ENCODE measurements around the gene COL10A1.

COL10A1 gene

DNA sequence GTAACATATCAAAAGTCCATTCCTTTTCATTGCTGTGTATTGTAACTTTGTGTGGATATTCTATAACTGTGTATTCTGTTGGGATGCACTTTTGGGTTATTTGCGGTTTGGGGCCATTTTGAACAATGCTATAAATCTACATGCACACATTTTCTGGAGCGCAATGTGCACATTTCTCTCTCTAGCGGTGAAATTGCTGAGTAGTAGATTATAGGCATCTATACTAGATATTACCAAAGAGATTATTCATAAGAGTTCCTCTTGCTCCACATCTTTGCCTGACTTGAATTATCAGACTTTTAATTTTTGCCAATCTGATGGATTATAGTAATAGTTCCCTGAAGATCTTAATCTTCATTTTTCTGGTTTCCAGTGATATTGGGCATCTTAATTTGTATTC is 47.0 kb downstream of the COL10A1 start:
- no peak overlapping the region for H3K27ac ChIP-seq (ENCODE audit: extremely low read depth, low read depth, low read length)
- no peaks in the 10 kb centered on the region for H3K36me3 ChIP-seq (ENCODE audit: control insufficient read depth in 2 of 2, insufficient read depth in 1 of 2, low read length in 2 of 2)
- no peak overlapping the region for H3K4me3 ChIP-seq (ENCODE audit: low read depth, low read length)
- ChIA-PET POLR2A (interaction anchor here (0.9 kb wide), 1 partner anchor 21 kb away, joined by 3 read pairs; the partner anchor contains the start of gene NT5DC1), CTCF (interaction anchor here (1.3 to 2.0 kb wide), 2 partner anchors 18 to 68 kb away, joined by 5 to 6 read pairs; partner anchors contain the start of gene FRK)
- TF ChIP-seq ZNF157 (tag by site-specific recombination; IDR thresholded peaks at IDR 0.05) = no peak
- TF ChIP-seq RBAK (tag by site-specific recombination; IDR thresholded peaks at IDR 0.05) = no peak
- TF ChIP-seq ZNF585B (tag by site-specific recombination; IDR thresholded peaks at IDR 0.05) = no peak
- TF ChIP-seq, protein P1, sequence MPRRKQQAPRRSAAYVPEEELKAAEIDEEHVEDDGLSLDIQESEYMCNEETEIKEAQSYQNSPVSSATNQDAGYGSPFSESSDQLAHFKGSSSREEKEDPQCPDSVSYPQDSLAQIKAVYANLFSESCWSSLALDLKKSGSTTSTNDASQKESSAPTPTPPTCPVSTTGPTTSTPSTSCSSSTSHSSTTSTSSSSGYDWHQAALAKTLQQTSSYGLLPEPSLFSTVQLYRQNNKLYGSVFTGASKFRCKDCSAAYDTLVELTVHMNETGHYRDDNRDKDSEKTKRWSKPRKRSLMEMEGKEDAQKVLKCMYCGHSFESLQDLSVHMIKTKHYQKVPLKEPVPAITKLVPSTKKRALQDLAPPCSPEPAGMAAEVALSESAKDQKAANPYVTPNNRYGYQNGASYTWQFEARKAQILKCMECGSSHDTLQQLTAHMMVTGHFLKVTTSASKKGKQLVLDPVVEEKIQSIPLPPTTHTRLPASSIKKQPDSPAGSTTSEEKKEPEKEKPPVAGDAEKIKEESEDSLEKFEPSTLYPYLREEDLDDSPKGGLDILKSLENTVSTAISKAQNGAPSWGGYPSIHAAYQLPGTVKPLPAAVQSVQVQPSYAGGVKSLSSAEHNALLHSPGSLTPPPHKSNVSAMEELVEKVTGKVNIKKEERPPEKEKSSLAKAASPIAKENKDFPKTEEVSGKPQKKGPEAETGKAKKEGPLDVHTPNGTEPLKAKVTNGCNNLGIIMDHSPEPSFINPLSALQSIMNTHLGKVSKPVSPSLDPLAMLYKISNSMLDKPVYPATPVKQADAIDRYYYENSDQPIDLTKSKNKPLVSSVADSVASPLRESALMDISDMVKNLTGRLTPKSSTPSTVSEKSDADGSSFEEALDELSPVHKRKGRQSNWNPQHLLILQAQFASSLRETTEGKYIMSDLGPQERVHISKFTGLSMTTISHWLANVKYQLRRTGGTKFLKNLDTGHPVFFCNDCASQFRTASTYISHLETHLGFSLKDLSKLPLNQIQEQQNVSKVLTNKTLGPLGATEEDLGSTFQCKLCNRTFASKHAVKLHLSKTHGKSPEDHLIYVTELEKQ (tag by site-specific recombination; IDR thresholded peaks at IDR 0.05; ENCODE audit: borderline replicate concordance) = no peak
- no peak for TF ChIP-seq KLF1 (tag by site-specific recombination; IDR thresholded peaks at IDR 0.05)
- TF ChIP-seq ZNF791 (tag by site-specific recombination; IDR thresholded peaks at IDR 0.05) = no peak
- TF ChIP-seq ZFP37 (tag by site-specific recombination; IDR thresholded peaks at IDR 0.05) = no peak
- no peak for TF ChIP-seq ZFP3 (tag by site-specific recombination; IDR thresholded peaks at IDR 0.05; ENCODE audit: low read depth)
- no peak for TF ChIP-seq ZNF239 (tag by site-specific recombination; IDR thresholded peaks at IDR 0.05)
- no peak for TF ChIP-seq ZBTB17 (tag by site-specific recombination; IDR thresholded peaks at IDR 0.05)
- no peak for TF ChIP-seq ZNF48 (tag by site-specific recombination; IDR thresholded peaks at IDR 0.05)
- no peak for TF ChIP-seq ZNF404 (tag by site-specific recombination; IDR thresholded peaks at IDR 0.05)
- TF ChIP-seq ZSCAN16 (tag by site-specific recombination; IDR thresholded peaks at IDR 0.05) = no peak
- no peak for TF ChIP-seq ZNF341 (tag by site-specific recombination; IDR thresholded peaks at IDR 0.05; ENCODE audit: low read depth)
- TF ChIP-seq, protein P2, sequence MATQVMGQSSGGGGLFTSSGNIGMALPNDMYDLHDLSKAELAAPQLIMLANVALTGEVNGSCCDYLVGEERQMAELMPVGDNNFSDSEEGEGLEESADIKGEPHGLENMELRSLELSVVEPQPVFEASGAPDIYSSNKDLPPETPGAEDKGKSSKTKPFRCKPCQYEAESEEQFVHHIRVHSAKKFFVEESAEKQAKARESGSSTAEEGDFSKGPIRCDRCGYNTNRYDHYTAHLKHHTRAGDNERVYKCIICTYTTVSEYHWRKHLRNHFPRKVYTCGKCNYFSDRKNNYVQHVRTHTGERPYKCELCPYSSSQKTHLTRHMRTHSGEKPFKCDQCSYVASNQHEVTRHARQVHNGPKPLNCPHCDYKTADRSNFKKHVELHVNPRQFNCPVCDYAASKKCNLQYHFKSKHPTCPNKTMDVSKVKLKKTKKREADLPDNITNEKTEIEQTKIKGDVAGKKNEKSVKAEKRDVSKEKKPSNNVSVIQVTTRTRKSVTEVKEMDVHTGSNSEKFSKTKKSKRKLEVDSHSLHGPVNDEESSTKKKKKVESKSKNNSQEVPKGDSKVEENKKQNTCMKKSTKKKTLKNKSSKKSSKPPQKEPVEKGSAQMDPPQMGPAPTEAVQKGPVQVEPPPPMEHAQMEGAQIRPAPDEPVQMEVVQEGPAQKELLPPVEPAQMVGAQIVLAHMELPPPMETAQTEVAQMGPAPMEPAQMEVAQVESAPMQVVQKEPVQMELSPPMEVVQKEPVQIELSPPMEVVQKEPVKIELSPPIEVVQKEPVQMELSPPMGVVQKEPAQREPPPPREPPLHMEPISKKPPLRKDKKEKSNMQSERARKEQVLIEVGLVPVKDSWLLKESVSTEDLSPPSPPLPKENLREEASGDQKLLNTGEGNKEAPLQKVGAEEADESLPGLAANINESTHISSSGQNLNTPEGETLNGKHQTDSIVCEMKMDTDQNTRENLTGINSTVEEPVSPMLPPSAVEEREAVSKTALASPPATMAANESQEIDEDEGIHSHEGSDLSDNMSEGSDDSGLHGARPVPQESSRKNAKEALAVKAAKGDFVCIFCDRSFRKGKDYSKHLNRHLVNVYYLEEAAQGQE (tag by site-specific recombination; IDR thresholded peaks at IDR 0.05) = no peak
- TF ChIP-seq SETDB1 (IDR thresholded peaks at IDR 0.05; ENCODE audit: insufficient read length, low read length) = no peak
- H3K4me1 ChIP-seq (ENCODE audit: control insufficient read depth, insufficient read depth, low read length) = no peaks in the 10 kb centered on the region
- H3K9me3 ChIP-seq (ENCODE audit: control insufficient read depth, insufficient read depth, low read depth, low read length) = no peaks in the 10 kb centered on the region

DNA sequence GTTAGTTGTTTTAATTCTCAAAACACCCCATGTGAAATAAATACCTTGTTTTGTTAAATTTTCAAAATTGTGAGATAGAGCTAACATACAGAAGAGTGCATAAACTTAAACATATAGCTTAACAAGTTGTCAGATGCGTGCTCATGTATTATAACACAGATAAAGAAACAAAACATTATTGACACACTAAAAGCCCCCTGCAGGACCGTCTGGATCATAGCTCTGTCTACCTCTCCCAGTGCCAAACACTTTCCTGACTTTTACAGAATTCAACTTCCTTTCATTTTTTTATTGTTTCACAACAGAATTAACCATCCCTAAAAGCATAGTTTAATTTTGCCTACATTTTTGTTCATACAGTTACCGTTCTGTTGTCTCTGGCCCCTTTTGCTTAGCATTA is 47.4 kb downstream of the COL10A1 start:
- Histone ChIP-seq H3K4me1 (ENCODE audit: control insufficient read depth, insufficient read depth, low read length) (no peaks in the 10 kb centered on the region), H3K9me3 (ENCODE audit: control insufficient read depth, insufficient read depth, low read depth, low read length) (no peaks in the 10 kb centered on the region), H3K36me3 (ENCODE audit: control insufficient read depth in 2 of 2, insufficient read depth in 1 of 2, low read length in 2 of 2) (no peaks in the 10 kb centered on the region), H3K27ac (ENCODE audit: extremely low read depth, low read depth, low read length) (no peak overlapping the region), H3K4me3 (ENCODE audit: low read depth, low read length) (no peak overlapping the region)
- POLR2A ChIA-PET = interaction anchor here (0.9 kb wide), 1 partner anchor 22 kb away, joined by 3 read pairs; the partner anchor contains the start of gene NT5DC1
- CTCF ChIA-PET = interaction anchor here (1.0 to 2.0 kb wide), 3 partner anchors 18 to 67 kb away, joined by 3 to 6 read pairs (median 5); partner anchors contain the start of gene FRK
- TF ChIP-seq, protein P1 (tag by site-specific recombination; IDR thresholded peaks at IDR 0.05; ENCODE audit: borderline replicate concordance) = no peak
- TF ChIP-seq ZNF692 (tag by site-specific recombination; IDR thresholded peaks at IDR 0.05) (no peak), ZSCAN30 (tag by site-specific recombination; IDR thresholded peaks at IDR 0.05) (no peak), SCRT1 (tag by site-specific recombination; IDR thresholded peaks at IDR 0.05; ENCODE audit: borderline replicate concordance) (no peak), CTCF (tag by site-specific recombination; IDR thresholded peaks at IDR 0.05) (no peak), ZNF426 (tag by site-specific recombination; IDR thresholded peaks at IDR 0.05) (no peak), ZNF350 (tag by site-specific recombination; IDR thresholded peaks at IDR 0.05) (no peak)

Measured in HEK293 (cell line).